ENCODE measurements around the gene BMS1.
"Not testable (repeated sequence)": the region's sequence is repeated elsewhere in the genome, so short reads cannot be mapped to it uniquely, and the experiment has no call there.

GRCh38 chr10:42813989-42814687 lies 31.5 kb downstream of the BMS1 start:
- TF ChIP-seq CTCF (IDR thresholded peaks at IDR 0.05); POLR2AphosphoS5 (IDR thresholded peaks at IDR 0.05; ENCODE audit: low read depth, low read length); SIN3A (IDR thresholded peaks at IDR 0.05; ENCODE audit: borderline replicate concordance, insufficient read depth, low read depth, low read length): not testable (repeated sequence)
